ENCODE data around the gene SPEF1.

DNA sequence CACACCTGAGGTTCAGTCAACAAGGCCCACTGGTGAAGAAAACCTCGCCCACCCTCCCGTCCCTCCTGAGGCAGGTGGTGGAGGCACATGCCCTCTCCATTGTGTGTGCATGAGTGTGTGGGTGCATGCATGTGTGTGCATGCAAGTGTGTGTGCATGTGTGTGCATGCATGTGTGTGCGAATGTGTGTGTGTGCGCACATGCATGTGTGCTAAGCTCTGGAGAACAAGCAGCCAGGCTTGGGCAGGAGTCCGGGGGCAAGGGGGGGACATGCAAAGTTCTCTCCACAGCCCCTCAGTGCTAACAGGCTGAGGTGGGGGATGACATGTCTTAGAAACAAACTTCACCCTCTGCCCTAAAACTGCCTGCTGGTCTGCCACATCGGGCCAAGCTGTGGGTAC, 51.9 kb downstream of the SPEF1 start:
- TF ChIP-seq, protein P1, sequence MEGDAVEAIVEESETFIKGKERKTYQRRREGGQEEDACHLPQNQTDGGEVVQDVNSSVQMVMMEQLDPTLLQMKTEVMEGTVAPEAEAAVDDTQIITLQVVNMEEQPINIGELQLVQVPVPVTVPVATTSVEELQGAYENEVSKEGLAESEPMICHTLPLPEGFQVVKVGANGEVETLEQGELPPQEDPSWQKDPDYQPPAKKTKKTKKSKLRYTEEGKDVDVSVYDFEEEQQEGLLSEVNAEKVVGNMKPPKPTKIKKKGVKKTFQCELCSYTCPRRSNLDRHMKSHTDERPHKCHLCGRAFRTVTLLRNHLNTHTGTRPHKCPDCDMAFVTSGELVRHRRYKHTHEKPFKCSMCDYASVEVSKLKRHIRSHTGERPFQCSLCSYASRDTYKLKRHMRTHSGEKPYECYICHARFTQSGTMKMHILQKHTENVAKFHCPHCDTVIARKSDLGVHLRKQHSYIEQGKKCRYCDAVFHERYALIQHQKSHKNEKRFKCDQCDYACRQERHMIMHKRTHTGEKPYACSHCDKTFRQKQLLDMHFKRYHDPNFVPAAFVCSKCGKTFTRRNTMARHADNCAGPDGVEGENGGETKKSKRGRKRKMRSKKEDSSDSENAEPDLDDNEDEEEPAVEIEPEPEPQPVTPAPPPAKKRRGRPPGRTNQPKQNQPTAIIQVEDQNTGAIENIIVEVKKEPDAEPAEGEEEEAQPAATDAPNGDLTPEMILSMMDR (IDR thresholded peaks at IDR 0.05), result no peak
- TF ChIP-seq POLR2A (IDR thresholded peaks at IDR 0.05), result no peak
